PC-9 (cell line): ENCODE measurements around the gene FARS2.

Experiments used
- CTCF ChIP-seq: fragments of 200-600 bp; sonication (generic); conservative IDR thresholded peaks from 2 replicates; pipeline ENCODE4 v1.6.1; 2017; ENCODE audit warnings: mixed run types, antibody characterized with exemption, mild to moderate bottlenecking, moderate library complexity
- EZH2 ChIP-seq: fragments of 200-600 bp; sonication (generic); IDR thresholded peaks from 2 replicates; pipeline ENCODE4 v1.8.0; 2017; ENCODE audit warnings: antibody characterized with exemption, low read depth

DNA sequence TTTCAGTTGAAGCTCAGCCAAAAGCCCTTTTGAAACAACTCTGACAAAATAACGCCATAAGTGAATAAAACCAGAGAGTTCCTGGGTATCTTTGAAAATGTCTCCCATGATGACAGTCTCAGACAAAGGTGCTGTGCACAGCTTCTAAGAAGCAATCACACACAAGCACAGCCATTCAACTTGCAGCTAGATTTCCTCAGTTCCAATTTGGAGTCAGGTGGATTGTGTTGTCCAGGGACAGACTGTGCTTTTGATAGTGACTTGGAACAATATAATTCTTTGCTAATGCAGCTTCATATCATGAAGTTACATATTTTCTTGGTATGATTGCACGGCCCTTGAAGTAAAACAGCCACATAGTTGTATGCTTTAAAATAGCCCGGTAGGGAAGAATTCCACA lies 105.6 kb downstream of the FARS2 start:
- TF ChIP-seq CTCF (no peak), EZH2 (no peak)
